ENCODE results near the gene NUMB.

NUMB gene

DNA sequence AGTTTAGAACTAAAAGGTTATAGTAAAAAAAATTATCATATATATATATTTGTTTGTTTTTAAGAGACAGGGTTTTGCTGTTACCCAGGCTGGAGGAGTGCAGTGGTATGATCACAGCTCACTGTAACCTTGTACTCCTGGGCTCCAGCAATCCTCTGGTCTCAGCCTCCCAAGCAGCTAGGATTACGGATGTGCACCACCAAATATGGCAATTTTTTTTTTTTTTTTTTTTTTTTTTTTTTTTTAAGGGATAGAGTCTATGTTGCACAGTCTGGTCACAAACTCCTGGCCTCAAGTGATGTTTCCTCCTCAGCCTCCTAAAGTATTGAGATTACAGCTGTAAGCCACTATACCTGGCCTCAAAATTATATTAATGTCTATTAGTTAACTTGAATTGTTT lies 172.4 kb downstream of the NUMB start:
- Histone ChIP-seq H3K27me3 (ENCODE audit: insufficient read depth, low read length) (no peaks in the 10 kb centered on the region), H3K18ac (ENCODE audit: low read length) (no peak overlapping the region), H3K4me3 (ENCODE audit: low read depth, low read length) (no peak overlapping the region), H3K4me2 (ENCODE audit: low read length) (no peak overlapping the region), H2BK5ac (ENCODE audit: low read depth, low read length, poor library complexity) (no peak overlapping the region), H3K79me2 (ENCODE audit: control insufficient read depth, insufficient read depth, low read length, poor library complexity) (no peaks in the 10 kb centered on the region), H4K8ac (ENCODE audit: low read depth, low read length) (no peak overlapping the region), H2BK120ac (ENCODE audit: insufficient read depth, low read length, poor library complexity) (no peak overlapping the region), H4K91ac (ENCODE audit: low read depth, low read length) (no peak overlapping the region), H2BK12ac (ENCODE audit: low read length) (no peak overlapping the region), H3K4ac (ENCODE audit: low read depth, low read length) (no peak overlapping the region), H3K23ac (ENCODE audit: low read length) (no peak overlapping the region), H4K12ac (ENCODE audit: low read depth, low read length) (no peak overlapping the region), H3K36me3 (ENCODE audit: control insufficient read depth in 1 of 2, insufficient read depth in 2 of 2, low read length in 2 of 2) (peaks cover 8 to 21% of the 10 kb centered on the region in 2 experiments), H3K9ac (ENCODE audit: low read length) (no peak overlapping the region), H3K9me3 (ENCODE audit: insufficient read depth, low read depth, low read length) (no peaks in the 10 kb centered on the region), H2AK5ac (ENCODE audit: low read length) (no peak overlapping the region), H3K4me1 (ENCODE audit: control insufficient read depth in 1 of 2, insufficient read depth in 2 of 2, low read length in 2 of 2) (peaks cover 1 to 3% of the 10 kb centered on the region in 2 experiments), H3K79me1 (ENCODE audit: low read length) (no peaks in the 10 kb centered on the region), H3K27ac (ENCODE audit: low read depth, low read length) (no peak overlapping the region), H2AFZ (ENCODE audit: insufficient read depth, low read length, poor library complexity) (no peak overlapping the region), H3K14ac (ENCODE audit: low read length) (no peak overlapping the region)
- peak in 1 of 2 donors; percentile 8 for DNase-seq
- no CpG with 5 or more reads among the region's 1 CpG for WGBS (ENCODE audit: extremely low coverage, insufficient coverage, insufficient read length)

DNA sequence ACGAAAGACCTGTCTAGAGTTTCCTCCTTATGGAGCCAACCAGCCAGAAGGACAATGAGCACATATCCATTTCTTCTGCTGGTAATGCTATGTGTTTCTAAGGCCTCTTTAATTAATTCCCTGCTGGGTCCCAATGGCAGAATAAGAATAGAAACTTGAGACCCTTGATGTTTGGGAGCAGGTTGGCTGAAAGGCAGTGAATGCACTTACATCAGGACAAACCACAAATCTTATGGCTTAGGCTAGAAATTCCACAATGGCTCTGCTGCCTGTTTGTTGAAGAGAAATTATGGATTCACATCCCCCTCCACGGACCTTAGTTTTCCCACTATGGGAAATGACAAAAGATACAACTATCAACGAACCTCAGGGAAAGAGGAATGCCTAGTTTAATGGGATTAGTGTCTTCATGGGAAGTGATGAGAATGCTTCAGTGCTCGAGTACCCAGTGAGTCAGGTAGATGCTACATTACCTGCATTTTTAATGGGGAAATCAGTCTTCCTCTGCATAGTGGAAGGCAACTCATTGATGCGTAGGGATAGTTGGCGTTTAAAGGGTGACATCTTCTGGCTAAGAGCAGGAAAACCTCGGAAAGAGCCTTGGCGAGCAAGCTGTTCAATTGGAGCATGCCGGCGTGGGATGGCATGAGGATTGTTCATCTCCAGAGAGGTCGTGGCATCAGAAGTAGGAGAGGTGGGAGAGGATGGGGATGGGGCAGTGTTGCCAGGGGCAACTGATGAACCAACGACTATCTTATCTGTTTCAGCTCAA lies 174.6 kb downstream of the NUMB start:
- no CpG with 5 or more reads among the region's 12 CpGs for WGBS (ENCODE audit: extremely low coverage, insufficient coverage, insufficient read length)
- no peak overlapping the region for H3K9ac ChIP-seq (ENCODE audit: low read length)
- H3K79me2 ChIP-seq (ENCODE audit: control insufficient read depth, insufficient read depth, low read length, poor library complexity) = no peaks in the 10 kb centered on the region
- DNase-seq = peak in 1 of 2 donors; percentile 47
- no peak overlapping the region for H3K14ac ChIP-seq (ENCODE audit: low read length)
- no peak overlapping the region for H2BK120ac ChIP-seq (ENCODE audit: insufficient read depth, low read length, poor library complexity)
- H3K4me3 ChIP-seq (ENCODE audit: low read depth, low read length) = no peak overlapping the region
- no peak overlapping the region for H3K27ac ChIP-seq (ENCODE audit: low read depth, low read length)
- no peak overlapping the region for H2AFZ ChIP-seq (ENCODE audit: insufficient read depth, low read length, poor library complexity)
- no peak overlapping the region for H2AK5ac ChIP-seq (ENCODE audit: low read length)
- no peak overlapping the region for H3K4ac ChIP-seq (ENCODE audit: low read depth, low read length)
- H3K18ac ChIP-seq (ENCODE audit: low read length) = no peak overlapping the region
- no peaks in the 10 kb centered on the region for H3K79me1 ChIP-seq (ENCODE audit: low read length)
- no peak overlapping the region for H4K12ac ChIP-seq (ENCODE audit: low read depth, low read length)
- peaks cover 1 to 3% of the 10 kb centered on the region in 2 experiments for H3K4me1 ChIP-seq (ENCODE audit: control insufficient read depth in 1 of 2, insufficient read depth in 2 of 2, low read length in 2 of 2)
- no peak overlapping the region for H4K91ac ChIP-seq (ENCODE audit: low read depth, low read length)
- no peak overlapping the region for H2BK5ac ChIP-seq (ENCODE audit: low read depth, low read length, poor library complexity)
- peaks cover 11 to 24% of the 10 kb centered on the region in 2 experiments for H3K36me3 ChIP-seq (ENCODE audit: control insufficient read depth in 1 of 2, insufficient read depth in 2 of 2, low read length in 2 of 2)
- H3K23ac ChIP-seq (ENCODE audit: low read length) = no peak overlapping the region
- no peak overlapping the region for H2BK12ac ChIP-seq (ENCODE audit: low read length)
- H4K8ac ChIP-seq (ENCODE audit: low read depth, low read length) = no peak overlapping the region
- no peak overlapping the region for H3K4me2 ChIP-seq (ENCODE audit: low read length)
- no peaks in the 10 kb centered on the region for H3K27me3 ChIP-seq (ENCODE audit: insufficient read depth, low read length)
- no peaks in the 10 kb centered on the region for H3K9me3 ChIP-seq (ENCODE audit: insufficient read depth, low read depth, low read length)

DNA sequence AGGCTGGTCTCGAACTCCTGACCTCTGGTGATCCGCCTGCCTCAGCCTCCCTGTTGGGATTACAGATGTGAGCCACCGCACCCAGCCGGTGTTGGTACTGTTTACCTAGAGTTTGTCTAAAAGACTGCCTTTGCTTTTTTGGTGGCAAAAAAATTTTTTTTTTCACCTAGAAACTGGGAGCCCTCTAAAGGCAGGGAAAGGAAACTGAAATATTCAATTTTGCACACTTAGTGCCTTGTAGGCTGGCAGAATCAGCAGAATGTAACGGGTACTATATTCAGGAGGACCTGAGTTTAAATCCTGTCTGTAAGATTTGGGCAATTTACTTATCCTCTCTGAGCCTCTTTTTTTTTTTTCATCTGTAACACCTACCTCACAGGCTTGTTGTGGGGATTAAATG lies 177.4 kb downstream of the NUMB start:
- H3K27me3 ChIP-seq (ENCODE audit: insufficient read depth, low read length) = no peaks in the 10 kb centered on the region
- no peak overlapping the region for H2BK5ac ChIP-seq (ENCODE audit: low read depth, low read length, poor library complexity)
- H4K91ac ChIP-seq (ENCODE audit: low read depth, low read length) = no peak overlapping the region
- no CpG with 5 or more reads among the region's 5 CpGs for WGBS (ENCODE audit: extremely low coverage, insufficient coverage, insufficient read length)
- H3K79me2 ChIP-seq (ENCODE audit: control insufficient read depth, insufficient read depth, low read length, poor library complexity) = no peaks in the 10 kb centered on the region
- H4K12ac ChIP-seq (ENCODE audit: low read depth, low read length) = no peak overlapping the region
- no peak overlapping the region for H2AK5ac ChIP-seq (ENCODE audit: low read length)
- no peak overlapping the region for H2BK120ac ChIP-seq (ENCODE audit: insufficient read depth, low read length, poor library complexity)
- H3K14ac ChIP-seq (ENCODE audit: low read length) = no peak overlapping the region
- H3K79me1 ChIP-seq (ENCODE audit: low read length) = no peaks in the 10 kb centered on the region
- H2BK12ac ChIP-seq (ENCODE audit: low read length) = no peak overlapping the region
- H3K4me3 ChIP-seq (ENCODE audit: low read depth, low read length) = no peak overlapping the region
- no peak overlapping the region for H3K4ac ChIP-seq (ENCODE audit: low read depth, low read length)
- H3K4me2 ChIP-seq (ENCODE audit: low read length) = no peak overlapping the region
- H3K27ac ChIP-seq (ENCODE audit: low read depth, low read length) = no peak overlapping the region
- no peak overlapping the region for H3K9ac ChIP-seq (ENCODE audit: low read length)
- no peak overlapping the region for H3K23ac ChIP-seq (ENCODE audit: low read length)
- H3K9me3 ChIP-seq (ENCODE audit: insufficient read depth, low read depth, low read length) = no peaks in the 10 kb centered on the region
- H4K8ac ChIP-seq (ENCODE audit: low read depth, low read length) = no peak overlapping the region
- H3K4me1 ChIP-seq (ENCODE audit: control insufficient read depth in 1 of 2, insufficient read depth in 2 of 2, low read length in 2 of 2) = no peaks in the 10 kb centered on the region
- peaks cover 21 to 43% of the 10 kb centered on the region in 2 experiments for H3K36me3 ChIP-seq (ENCODE audit: control insufficient read depth in 1 of 2, insufficient read depth in 2 of 2, low read length in 2 of 2)
- no peak overlapping the region for H3K18ac ChIP-seq (ENCODE audit: low read length)
- no peak overlapping the region for H2AFZ ChIP-seq (ENCODE audit: insufficient read depth, low read length, poor library complexity)
- no peak for DNase-seq

DNA sequence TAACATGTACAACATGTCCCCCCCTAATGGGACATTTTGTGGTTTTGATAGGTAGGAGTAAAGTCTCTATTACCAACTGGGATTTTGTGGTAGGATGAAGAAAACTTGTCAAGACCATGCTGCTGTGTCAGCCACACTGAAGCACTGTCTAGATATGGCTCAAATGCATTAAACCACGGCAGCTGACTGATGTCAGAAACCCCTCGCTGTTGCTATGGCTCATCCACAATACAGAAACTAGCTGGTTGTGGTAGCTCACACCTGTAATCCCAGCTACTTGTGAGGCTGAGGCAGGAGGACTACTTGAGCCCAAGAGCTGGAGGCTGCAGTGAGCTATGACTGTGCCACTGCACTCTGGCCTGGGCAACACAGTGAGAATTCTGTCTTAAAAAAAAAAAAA lies 181.0 kb downstream of the NUMB start:
- no CpG with 5 or more reads among the region's 2 CpGs for WGBS (ENCODE audit: extremely low coverage, insufficient coverage, insufficient read length)
- no peaks in the 10 kb centered on the region for H3K9me3 ChIP-seq (ENCODE audit: insufficient read depth, low read depth, low read length)
- no peak overlapping the region for H3K4me2 ChIP-seq (ENCODE audit: low read length)
- H3K79me2 ChIP-seq (ENCODE audit: control insufficient read depth, insufficient read depth, low read length, poor library complexity) = no peaks in the 10 kb centered on the region
- H3K18ac ChIP-seq (ENCODE audit: low read length) = no peak overlapping the region
- H2BK120ac ChIP-seq (ENCODE audit: insufficient read depth, low read length, poor library complexity) = no peak overlapping the region
- H3K23ac ChIP-seq (ENCODE audit: low read length) = no peak overlapping the region
- H3K27me3 ChIP-seq (ENCODE audit: insufficient read depth, low read length) = no peaks in the 10 kb centered on the region
- no peak overlapping the region for H3K27ac ChIP-seq (ENCODE audit: low read depth, low read length)
- no peaks in the 10 kb centered on the region for H3K79me1 ChIP-seq (ENCODE audit: low read length)
- no peak overlapping the region for H2BK12ac ChIP-seq (ENCODE audit: low read length)
- H2AFZ ChIP-seq (ENCODE audit: insufficient read depth, low read length, poor library complexity) = no peak overlapping the region
- H3K4me1 ChIP-seq (ENCODE audit: control insufficient read depth in 1 of 2, insufficient read depth in 2 of 2, low read length in 2 of 2) = no peaks in the 10 kb centered on the region
- no peak overlapping the region for H3K4me3 ChIP-seq (ENCODE audit: low read depth, low read length)
- H3K4ac ChIP-seq (ENCODE audit: low read depth, low read length) = no peak overlapping the region
- H4K12ac ChIP-seq (ENCODE audit: low read depth, low read length) = no peak overlapping the region
- no peak overlapping the region for H2AK5ac ChIP-seq (ENCODE audit: low read length)
- H3K9ac ChIP-seq (ENCODE audit: low read length) = no peak overlapping the region
- no peak overlapping the region for H3K14ac ChIP-seq (ENCODE audit: low read length)
- H2BK5ac ChIP-seq (ENCODE audit: low read depth, low read length, poor library complexity) = no peak overlapping the region
- no peak overlapping the region for H4K91ac ChIP-seq (ENCODE audit: low read depth, low read length)
- peaks cover 18 to 40% of the 10 kb centered on the region in 2 experiments for H3K36me3 ChIP-seq (ENCODE audit: control insufficient read depth in 1 of 2, insufficient read depth in 2 of 2, low read length in 2 of 2)
- no peak overlapping the region for H4K8ac ChIP-seq (ENCODE audit: low read depth, low read length)
- no peak for DNase-seq
